GM18873 (cell line): ENCODE measurements around the gene CXXC1.
A peak's percentile ranks its signal among the peaks of the same experiment; 100 is the strongest.
"Not testable (repeated sequence)": the region's sequence is repeated elsewhere in the genome, so short reads cannot be mapped to it uniquely, and the experiment has no call there.

Source experiments
- ATAC-seq: cut with Tn5 transposase; IDR thresholded peaks from one replicate; pipeline ENCODE4 v1.9.1; 2021; ENCODE audit warnings: mild to moderate bottlenecking, moderate library complexity, moderate number of reproducible peaks; ENCODE audit not compliant: unreplicated experiment, low FRiP score

The CXXC1 gene

DNA sequence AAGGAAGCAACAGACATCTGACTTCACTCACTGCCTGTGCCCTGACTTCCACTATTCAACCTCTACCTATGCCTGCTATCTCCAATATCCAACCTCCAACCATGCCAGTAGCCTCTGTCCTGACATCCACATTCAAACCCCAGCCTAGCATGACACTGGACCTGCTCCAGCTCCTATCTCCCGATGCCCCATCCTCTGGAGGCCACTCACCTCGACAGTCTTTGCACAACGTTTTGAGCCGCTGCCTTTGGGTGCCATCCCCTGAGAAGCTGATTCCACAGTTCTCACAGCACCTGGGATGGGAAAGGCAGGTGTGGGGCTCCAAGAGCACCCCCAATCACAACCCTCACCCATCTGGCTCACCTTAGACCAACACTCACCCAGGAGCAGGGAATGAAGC, 11.0 kb downstream of the CXXC1 start:
- no peak for ATAC-seq

DNA sequence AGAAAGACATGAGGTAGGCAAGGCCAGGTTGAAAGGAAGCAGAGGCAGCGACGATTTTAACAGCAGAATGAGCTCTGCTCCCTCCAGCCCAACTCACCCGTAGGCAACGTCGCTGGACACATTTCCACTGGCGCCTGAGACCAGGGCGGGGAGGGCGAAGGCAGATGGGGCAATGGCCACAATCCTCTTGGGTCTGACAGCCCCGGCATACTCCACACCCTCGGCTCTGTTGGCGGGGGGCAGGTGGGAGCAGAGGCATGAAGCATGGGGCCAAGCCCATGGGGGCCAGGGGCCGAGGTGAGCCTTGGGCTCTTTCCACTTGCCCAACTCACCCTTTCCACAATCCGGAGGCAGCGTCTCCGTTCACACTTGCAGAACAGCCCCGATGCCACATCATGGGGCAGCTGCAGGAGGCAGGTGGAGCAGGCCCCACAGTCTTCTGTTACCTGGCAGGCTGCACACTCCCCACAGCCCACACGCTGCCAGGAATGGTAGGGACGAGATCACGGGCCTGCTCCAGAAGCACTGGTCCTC, 11.9 kb downstream of the CXXC1 start:
- no peak for ATAC-seq

DNA sequence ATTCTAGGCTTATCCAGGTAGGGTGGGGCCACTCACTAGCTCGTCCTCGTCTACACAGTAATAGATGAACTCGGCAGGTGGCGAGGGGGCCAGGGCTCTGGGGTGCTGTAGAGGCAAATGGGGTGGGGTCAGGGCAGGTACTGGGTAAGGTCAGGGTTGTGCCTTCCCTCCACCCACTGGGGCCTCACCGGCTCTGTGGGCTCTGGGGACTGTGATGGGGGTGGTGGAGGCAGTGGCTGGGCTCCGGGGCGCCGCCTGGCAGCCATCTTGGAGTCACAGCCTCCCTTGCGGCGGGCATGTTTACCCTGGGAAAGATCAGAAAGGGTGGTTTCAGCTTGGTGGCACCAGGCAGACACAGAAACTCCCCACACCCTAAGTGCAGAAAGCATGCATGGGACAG, 12.6 kb downstream of the CXXC1 start:
- ATAC-seq, result no peak

DNA sequence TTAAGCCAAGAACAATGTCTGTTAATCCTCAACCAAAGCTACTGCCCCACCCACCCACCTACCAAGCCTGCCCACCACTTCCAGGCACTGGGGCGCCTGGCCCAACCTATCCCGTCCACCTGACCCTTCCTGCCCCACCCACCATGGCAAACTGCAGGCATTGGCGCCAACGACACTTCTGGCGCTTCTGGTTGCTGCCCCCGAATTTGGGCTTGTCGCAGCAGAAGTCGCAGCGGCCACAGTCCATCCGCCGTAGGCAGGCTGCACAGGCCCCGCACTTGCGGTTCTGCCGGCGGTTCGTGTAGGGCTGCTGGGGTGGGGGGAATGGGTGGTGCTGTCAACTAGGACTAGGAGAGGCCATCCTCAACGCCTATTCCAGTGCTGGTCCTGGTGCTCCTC, 13.4 kb downstream of the CXXC1 start:
- no peak for ATAC-seq

DNA sequence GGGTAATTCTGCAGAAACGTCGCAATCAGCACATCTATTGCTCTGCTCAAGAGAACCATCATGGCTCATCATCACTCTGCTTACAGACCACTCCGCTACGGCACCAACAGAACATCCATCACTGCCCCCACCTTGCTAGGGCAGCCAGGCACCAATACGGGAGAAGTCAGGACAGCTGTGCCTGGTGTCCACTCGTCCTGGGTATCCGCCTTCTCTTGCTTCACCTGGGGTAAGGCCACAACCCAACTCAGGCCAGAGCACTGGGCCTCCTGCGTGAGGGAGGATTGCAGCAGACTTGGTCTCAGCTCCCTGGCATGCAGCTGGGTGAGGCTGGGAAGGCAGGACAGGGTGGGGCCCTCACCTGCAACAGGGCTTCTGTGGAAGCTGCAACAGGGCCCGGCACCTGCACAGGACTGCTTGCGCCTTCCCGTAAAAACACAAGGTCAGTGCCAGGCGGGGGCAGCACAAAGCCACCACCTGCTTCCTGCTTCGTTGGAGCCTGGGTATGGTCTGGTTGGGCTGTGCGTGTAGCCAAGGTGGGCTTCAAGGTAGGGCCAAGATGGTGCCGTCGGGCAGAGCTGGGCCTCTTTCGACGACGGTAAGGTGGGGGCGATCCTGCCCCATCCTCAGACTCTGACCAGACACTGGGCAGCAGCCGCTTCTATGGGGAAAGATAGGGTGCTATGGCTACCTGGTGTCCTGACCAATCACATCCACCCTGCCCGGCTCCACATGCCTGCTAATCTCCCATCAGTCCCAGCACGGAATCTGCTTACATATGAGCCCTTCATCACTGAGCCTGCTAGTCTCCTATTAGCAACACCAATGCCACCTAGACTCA, 14.1 kb downstream of the CXXC1 start:
- no peak for ATAC-seq

DNA sequence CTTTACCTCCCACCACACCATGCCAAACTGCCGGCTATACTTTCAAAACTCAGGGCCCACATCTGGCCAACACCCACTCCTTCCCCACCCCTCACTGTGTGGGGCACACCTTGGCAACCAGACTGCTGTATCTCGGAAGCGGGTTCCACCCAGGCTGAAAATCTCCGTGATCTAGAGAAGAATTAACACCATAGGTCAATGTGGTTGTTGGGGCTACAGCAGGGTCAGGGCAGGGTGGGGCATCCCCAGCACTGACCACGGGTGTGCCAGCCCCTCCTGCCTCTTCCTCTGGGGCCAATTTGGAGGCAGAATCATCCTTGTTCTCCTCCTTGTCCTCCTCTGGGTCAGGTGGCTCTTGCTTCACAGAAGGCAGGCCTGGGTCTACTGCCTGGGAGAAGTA, 14.9 kb downstream of the CXXC1 start:
- ATAC-seq, result no peak

DNA sequence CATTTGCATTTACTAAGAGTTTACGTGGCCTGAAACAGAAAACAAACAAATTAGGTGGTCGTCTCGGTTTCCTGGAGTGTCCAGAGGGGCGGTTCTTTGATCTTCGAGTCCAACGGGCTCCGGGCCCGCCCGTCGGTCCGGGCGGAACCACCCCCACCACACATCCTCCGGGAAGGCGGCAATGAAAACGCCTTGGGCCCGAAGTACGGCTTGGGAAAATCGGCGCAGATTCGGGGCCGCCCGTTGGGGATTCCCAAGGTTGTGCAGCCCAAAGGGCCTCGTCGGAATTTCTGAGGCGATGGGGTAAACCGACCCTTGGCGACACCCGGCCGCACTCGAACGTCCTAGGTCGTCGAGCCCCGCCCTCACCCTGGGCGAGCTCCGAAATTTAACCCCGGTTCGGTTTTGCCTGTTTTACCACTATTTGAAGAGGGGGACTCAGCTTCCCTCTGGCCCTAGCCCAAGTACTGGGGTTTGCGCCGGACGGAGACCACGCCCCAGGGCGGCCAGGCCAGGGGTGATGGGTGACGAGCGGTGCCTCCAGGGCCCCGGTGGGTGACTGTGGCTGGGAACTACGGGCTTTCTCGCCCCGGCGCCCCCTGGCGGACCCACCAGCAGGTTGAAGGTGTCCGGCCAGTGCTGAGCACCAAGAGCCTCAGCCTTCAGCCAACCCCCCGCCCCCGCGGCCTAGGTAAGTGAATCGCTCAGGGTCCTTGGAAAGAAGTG, 19.3 kb downstream of the CXXC1 start:
- ATAC-seq, result peak; percentile 79

DNA sequence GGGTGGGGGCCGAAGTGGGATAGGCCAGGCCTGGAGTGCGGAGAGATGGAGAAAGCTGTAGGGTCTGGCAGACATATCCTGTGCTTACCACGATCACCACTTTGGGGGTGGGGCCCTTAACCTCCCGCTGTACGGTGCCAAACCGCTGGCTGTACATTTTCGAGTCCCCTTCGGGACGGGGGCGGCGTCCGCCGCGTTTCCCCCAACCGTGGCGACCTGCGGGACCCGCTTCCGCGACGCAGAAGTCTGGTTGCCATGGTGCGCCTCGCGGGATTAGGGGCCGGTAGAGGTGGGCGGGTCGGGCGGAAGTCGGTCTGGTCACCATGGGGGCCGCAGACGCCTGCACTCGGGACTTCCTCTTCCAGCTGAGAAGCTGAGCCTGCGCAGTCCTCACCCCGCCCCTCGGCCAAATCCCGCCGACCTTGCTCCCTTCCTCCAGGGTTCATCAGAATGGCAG, 21.2 kb downstream of the CXXC1 start, which contains the start of gene CFAP53:
Gene CFAP53 (minus strand): TSS at position 248 of the 457 bp plus-strand sequence. CDS start 91 bp downstream, at position 157.
- peak; percentile 35 for ATAC-seq

DNA sequence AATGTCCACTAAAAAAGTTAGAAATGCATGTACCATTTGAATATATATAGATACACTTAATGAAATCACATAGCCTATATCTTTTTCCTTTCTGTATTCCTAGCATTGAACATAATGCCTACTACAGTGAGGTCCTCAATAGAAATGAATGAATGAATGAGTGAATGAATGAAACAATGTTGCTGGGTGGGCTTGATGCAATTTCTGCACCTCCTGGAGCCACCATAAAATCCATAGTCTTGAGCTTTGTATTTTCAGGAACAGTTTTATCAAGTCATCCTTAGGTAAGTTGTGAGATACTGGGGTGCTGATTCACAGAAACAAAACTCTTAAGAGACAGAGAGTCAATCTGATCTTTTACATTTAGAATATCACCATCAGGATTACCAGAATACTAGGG, 24.5 kb downstream of the CXXC1 start:
- no peak for ATAC-seq

DNA sequence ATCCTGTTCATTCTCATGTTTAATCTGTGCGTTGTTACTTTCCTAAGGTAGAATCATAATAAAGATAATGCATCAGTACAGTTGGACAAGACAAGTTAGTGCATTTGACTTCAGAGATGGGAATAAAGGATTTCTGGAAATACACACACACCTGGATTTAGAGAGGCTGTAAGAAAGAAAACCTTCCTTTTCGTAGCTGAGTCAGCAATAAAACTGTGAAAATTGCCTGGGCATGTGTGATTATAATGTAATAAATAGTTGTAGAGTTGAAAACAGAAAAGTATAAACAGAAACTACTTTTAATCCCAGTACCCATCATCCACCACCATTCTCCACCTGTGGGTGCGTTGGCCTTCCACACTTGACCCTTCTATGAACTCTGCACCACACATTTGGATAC, 36.6 kb downstream of the CXXC1 start:
- ATAC-seq, result no peak

DNA sequence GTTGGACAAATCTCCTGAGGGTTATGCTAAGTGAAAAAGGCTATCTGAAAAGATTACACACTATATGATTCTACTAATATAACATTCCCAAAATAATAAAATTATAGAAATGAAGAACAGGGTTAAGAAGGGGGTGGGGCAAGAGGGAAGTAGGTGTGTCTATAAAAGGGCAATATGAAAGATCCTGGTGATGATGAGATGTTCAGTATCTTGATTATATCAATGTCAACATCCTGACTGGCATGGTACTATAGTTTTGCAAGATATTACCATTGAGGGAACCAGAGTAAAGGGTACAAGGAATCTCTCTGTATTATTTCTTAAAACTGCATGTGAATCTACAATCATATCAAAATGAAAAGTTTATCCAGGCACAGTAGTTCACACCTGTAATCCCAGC, 37.9 kb downstream of the CXXC1 start:
- no peak for ATAC-seq

DNA sequence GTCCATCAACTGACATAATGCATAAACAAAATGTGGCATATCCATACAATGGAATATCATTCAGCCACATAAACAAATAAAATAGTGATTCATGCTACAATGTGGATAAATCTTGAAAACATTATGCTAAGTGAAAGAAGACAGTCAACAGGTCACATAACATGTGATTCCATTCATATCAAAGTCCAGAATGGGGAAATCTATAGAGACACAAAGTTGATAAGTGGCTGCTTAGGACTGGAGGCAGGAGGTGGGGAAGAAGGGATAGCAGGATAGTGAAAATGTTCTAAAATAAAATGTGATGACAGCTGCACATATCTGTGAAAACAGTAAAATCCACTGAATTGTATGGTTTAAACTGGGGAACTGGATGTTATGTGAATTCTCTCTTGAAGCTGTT, 39.9 kb downstream of the CXXC1 start:
- ATAC-seq, result no peak

DNA sequence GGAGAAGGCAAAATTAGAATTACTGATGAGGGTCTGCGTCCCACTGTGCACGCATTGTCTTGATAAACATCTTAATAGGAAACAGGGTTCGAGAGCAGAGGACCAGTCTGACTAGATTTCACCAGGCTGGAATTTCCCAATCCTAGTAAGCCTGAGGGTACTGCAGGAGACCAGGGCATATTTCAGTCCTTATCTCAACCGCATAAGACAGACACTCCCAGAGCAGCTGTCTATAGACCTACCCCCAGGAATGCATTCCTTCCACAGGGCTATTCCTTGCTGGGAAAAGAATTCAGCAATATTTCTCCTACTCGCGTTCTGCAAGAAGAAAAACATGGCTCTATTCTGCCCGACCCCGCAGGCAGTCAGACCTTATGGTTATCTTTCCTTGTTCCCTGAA, 45.7 kb downstream of the CXXC1 start:
- not testable (repeated sequence) for ATAC-seq

DNA sequence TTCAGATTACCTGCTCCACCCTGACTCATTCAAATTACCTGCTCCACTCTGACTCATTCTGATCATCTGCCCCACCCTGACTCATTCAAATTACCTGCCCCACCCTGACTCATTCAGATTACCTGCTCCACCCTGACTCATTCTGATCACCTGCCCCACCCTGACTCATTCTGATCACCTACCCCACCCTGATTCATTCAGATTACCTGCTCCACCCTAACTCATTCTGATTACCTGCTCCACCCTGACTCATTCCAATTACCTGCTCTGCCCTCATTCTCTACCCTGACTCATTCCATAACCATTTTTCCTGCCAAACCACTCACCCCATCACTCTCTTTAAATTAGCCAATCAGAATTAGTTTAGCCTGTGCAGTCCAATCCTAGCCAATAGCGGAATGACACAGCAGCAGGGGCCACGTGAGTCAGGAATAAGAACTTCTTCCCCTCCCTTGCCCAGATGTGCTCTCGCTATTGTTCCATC, 47.4 kb downstream of the CXXC1 start:
- ATAC-seq, result no peak

DNA sequence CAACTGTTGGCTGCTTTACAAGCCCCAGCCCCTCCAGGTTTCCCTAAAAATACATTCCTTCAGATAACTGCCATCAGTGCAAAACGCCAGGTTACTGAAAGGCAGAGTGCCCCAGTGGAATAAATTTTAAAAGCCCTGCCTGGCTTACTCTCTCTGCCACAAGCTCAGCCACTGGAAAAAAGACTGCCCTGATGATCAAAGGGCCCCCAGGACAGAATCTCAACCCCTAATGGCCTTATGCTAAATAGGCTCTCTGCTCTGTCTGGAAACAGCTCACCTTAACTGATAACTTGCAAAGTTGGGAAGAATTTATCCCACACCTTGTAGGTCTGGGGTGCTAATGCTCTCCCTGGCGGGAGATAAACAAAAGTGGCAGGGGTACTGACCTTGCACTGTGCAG, 55.1 kb downstream of the CXXC1 start:
- ATAC-seq, result no peak
